Panc1 (cell line): ENCODE data around the gene GRIA3.

ENCODE experiments used
- TF ChIP-seq, protein P1 (sequence below): fragments of 450-650 bp; IDR thresholded peaks from 2 replicates; pipeline ENCODE4 v1.5.1; 2017; ENCODE audit warnings: mild to moderate bottlenecking
- TF ChIP-seq, protein P2 (sequence below), 2 experiments: IDR thresholded peaks; 2 replicates each; pipeline ENCODE4 v1.6.1; 2011 to 2012; ENCODE audit warnings: low read depth in 2 of 2, control low read depth in 1 of 2, low read length in 1 of 2, mild to moderate bottlenecking in 1 of 2, moderate library complexity in 1 of 2; ENCODE audit not compliant: insufficient read depth in 1 of 2

DNA sequence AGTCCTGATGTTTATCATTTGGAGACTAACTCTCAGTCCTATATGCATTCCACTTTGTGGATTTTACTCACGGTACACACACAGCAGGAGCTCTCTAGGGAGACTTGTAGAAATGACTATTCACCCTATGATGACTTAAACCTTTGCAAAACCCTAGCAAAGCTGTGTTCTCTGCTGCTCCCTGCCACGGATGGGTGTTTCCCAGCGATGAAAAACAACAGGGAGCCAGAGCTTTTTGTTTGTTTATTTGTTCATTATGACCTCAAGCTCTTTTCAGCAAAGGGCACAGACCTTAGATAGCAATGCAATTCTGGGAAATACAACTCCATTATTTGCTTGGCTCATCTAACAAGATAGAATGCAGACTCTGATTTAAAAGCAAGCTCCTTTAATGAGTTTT lies 156.6 kb downstream of the GRIA3 start:
- TF ChIP-seq, protein P1, sequence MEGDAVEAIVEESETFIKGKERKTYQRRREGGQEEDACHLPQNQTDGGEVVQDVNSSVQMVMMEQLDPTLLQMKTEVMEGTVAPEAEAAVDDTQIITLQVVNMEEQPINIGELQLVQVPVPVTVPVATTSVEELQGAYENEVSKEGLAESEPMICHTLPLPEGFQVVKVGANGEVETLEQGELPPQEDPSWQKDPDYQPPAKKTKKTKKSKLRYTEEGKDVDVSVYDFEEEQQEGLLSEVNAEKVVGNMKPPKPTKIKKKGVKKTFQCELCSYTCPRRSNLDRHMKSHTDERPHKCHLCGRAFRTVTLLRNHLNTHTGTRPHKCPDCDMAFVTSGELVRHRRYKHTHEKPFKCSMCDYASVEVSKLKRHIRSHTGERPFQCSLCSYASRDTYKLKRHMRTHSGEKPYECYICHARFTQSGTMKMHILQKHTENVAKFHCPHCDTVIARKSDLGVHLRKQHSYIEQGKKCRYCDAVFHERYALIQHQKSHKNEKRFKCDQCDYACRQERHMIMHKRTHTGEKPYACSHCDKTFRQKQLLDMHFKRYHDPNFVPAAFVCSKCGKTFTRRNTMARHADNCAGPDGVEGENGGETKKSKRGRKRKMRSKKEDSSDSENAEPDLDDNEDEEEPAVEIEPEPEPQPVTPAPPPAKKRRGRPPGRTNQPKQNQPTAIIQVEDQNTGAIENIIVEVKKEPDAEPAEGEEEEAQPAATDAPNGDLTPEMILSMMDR, result no peak
- TF ChIP-seq, protein P2, sequence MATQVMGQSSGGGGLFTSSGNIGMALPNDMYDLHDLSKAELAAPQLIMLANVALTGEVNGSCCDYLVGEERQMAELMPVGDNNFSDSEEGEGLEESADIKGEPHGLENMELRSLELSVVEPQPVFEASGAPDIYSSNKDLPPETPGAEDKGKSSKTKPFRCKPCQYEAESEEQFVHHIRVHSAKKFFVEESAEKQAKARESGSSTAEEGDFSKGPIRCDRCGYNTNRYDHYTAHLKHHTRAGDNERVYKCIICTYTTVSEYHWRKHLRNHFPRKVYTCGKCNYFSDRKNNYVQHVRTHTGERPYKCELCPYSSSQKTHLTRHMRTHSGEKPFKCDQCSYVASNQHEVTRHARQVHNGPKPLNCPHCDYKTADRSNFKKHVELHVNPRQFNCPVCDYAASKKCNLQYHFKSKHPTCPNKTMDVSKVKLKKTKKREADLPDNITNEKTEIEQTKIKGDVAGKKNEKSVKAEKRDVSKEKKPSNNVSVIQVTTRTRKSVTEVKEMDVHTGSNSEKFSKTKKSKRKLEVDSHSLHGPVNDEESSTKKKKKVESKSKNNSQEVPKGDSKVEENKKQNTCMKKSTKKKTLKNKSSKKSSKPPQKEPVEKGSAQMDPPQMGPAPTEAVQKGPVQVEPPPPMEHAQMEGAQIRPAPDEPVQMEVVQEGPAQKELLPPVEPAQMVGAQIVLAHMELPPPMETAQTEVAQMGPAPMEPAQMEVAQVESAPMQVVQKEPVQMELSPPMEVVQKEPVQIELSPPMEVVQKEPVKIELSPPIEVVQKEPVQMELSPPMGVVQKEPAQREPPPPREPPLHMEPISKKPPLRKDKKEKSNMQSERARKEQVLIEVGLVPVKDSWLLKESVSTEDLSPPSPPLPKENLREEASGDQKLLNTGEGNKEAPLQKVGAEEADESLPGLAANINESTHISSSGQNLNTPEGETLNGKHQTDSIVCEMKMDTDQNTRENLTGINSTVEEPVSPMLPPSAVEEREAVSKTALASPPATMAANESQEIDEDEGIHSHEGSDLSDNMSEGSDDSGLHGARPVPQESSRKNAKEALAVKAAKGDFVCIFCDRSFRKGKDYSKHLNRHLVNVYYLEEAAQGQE (IDR thresholded peaks at IDR 0.05; ENCODE audit: insufficient read depth in 1 of 2, low read depth in 2 of 2, low read length in 1 of 2), result no peak
